SH-SY5Y (cell line): Measurements from ENCODE around the gene ARF3.

Source experiments
- GATA2 ChIP-seq: IDR thresholded peaks from 2 replicates; pipeline ENCODE4 v1.6.1; 2011; ENCODE audit warnings: mild to moderate bottlenecking, low read depth, low read length
- GATA3 ChIP-seq: IDR thresholded peaks from 2 replicates; pipeline ENCODE4 v1.6.1; 2011; ENCODE audit warnings: low read depth, mild to moderate bottlenecking, low read length, moderate library complexity

DNA sequence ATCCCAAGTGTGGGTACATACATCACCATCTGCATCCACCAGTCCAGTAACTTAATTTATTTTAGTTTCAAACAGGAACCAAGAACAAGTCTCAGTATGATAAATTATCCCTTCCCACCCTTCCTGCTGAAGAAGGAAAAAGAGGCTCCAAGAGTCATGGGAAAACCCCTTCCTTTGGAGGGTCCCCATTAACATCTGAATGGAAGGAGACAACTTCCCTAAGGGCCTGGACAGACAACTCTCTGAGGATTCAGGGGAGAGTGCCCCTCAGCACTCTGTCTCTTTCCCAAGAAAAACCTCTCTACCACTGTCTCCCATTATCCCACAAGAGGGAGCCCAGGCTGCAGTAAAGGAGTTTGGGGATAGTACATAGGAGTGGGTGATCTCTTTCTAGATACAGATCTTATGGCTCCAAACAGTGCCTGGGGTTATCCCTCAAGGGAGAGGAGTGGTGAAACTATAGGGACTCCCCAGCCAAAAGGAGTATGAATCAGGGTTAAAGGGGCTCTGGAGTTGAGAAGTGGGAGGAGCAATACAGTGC is 8.1 kb upstream of the ARF3 start:
- no peak for TF ChIP-seq GATA2
- TF ChIP-seq GATA3, result no peak
